ENCODE measurements around the gene PAIP2.

GRCh38 chr5:139399501-139400121, 58.0 kb downstream of the PAIP2 start:
- TF ChIP-seq POLR2AphosphoS5 (IDR thresholded peaks at IDR 0.05) = no peak
- no peak for TF ChIP-seq CTCF (IDR thresholded peaks at IDR 0.05)
- no peak for TF ChIP-seq EP300 (IDR thresholded peaks at IDR 0.05; ENCODE audit: low read depth)
- no peak for TF ChIP-seq POLR2A (IDR thresholded peaks at IDR 0.05)

All from transverse colon (tissue), 4 donors.